Measurements from ENCODE around the gene TUNAR.

Gene TUNAR

DNA sequence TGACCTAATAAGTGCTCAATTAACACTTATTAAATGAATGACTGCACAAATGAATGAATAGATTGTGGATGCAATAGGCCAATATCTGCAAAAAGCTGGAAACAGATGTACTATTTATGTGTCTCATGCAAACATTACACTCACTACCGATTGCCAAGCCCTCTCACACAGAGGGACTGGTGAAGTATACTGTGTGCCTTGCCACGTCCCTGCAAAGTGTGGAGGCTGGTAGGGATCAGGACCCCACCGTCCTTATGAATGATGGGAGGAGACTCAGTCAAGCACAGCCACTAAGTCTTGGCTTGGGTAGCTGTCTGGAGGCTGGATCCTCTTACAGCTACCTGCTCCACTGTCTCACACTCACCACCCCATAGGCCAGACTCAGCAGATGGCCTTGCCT, 3.9 kb upstream of the TUNAR start:
- no peak for DNase-seq (ENCODE audit: low spot score)

DNA sequence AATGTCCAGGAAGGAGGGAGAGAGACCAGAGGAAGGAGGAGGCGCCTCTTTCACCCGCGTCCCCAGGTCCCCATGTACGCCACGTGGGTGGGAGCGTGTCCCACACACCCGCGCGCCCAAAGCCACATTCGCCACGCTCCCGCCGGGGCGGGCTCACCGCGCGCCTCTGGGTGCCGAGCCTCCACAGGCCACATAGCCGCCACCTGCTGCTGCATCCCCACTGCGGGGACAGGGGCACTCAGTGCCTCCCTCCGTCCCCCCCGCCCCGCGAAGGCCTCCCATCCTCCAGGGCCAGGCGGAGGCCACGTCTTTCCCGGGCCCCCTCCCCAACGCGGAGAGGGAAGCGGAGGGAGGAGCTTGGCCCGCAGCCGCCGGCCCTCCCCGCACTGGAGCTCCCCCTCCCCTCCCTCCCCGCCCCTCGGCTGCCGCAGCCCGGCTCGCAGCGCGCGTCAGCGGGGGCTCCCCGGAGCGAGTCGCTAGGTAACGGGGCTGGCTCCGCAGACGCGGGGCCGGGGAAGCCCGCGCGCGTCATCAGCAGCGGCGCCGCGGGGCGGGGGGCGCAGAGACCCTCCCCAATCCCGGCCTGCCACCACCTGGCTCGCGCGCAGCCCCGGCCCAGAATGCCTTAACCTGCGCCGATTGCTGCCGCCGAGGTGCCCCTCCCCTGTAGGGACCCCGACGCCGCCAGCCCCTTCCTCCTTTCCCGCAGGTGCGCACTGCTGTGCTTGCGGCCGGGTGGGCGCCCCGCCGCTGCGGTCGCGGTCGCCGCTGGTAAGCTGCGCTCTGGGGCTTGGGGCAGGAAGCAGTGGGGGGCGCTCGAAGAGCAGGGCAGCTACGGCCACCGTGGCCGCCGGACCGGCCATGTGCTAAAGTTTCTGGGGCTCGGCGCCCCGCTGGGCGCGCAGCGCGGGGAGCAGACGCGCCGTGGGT, 536 bp upstream of the TUNAR start:
- no peak for DNase-seq (ENCODE audit: low spot score)

DNA sequence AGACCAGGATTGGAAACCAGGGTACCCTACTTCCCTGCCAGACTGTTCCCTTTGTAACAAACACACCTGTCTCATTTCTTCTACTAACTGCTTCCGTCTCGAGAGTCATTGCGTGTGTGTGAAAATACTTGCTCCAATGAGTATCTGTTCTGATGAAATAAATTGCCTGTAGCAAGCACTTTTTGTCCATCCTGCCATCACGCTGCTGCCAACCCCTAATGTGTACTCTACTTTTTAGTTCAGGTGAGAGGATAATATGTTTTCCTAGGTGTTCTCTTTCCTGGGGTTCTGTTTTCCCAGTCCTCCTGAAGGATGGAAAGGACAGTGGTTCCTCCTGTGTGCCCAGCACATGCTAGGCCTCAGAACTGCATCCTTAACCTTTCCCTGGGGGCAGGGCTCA, 1.0 kb downstream of the TUNAR start:
- DNase-seq (ENCODE audit: low spot score) = no peak

DNA sequence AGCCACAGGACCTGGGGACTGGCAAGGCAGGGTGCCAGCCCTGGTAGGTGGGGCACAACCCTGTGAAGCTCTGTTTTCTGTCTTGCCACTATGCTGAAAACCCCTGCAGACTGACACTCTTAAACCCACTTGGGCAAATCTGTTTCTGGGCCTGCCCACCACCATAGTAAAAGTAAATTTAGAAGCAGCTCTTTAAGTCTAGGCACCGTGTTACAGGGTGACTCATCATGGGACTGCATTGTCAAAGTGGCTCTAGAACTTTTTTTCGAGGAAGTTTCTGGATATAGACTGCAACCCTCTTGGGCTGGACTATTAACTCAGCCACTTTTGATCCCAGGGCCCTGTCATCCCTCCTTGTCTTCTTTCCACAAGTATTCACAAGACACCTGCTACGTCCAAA, 7.7 kb downstream of the TUNAR start:
- no peak for DNase-seq (ENCODE audit: low spot score)

DNA sequence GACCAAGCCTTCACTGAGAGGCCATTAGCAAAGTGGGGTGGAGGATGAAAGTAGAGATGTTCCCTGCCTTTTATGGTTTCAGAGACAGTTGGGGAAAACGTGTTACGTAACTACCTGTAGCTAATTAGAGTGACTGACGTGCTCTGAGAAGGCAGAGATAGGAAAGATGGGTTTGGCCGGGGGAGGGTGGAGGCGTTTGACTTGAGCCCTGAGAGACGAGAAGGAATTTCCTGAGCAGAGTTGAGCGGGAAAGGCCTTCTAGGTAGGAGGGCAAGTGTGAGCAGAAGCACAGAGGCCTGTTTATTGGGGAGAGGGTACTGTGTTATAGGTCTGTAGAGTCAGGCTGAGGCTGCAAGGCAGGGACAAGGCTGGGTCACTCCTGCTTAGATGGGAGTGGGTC, 8.6 kb downstream of the TUNAR start:
- no peak for DNase-seq (ENCODE audit: low spot score)

DNA sequence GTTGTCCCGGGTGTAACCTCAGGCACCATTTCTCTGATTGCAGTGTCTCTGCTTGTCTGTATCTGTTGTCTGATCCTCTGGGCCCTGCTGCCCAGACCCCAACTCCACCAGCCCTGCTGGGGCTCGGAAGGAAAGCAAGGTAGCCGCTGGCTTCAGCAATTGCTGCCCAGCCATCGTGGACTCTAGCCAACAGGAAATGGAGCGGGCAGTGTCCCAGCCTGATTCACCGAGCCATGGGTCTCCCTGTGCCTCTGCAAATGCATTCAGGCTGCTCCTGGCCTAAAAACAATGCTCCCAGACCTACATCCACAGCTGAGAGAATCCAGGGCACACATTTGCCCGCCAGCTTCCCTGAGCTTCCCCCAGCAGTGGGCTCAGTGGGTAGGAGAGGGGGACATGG, 9.2 kb downstream of the TUNAR start:
- no peak for DNase-seq (ENCODE audit: low spot score)

DNA sequence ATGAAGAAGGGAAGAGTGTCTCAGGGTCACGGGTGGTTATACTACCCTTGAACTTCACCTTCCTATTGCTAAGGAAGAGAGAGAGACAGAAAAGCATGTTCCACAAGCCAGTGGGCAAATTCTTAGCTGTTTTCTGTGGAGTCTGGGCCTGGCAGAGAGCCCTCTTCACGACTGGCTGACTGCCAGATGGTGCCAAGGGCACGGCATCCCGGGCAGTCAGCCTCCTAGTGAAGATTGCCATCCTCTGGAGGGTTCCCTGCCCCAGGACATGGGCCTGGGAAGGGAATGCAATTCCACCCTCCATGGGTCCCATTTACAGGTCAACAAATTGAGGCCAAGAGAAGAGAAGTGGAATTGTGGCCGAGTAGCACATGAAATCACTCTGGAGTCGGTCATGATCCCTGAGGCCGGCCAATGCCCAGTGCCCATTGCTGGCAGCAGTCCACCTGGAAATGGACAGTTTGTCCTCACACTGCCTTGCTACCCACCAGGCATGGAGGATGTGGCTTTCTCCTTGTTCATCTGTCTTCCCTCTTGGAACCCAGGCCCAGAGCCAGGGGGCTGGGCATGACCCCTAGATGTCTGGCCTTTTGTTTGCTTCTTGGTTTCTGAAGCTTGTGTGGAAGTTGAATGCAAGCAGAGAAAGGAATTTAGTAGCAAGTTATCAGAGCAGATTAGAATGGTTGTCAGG, 9.9 kb downstream of the TUNAR start:
- DNase-seq (ENCODE audit: low spot score) = no peak

DNA sequence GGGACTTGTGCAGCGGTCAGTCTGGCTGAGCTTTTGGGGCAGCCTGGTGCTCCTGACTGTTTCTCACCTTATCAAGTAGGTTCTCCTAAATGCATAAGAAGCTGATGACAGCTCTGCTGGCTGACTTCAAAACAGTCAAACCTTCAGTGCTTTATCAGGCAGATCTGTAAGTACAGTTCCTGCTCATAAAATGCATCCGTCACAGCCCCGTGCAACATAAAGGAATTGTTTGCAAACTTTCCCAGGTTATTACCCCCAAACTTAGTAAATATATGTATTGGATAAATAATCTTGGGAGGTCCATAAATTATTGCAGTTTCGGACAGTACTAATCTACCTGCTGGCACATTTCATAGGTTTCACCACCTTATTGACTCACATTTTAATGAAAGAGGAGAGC, 10.7 kb downstream of the TUNAR start:
- no peak for DNase-seq (ENCODE audit: low spot score)

DNA sequence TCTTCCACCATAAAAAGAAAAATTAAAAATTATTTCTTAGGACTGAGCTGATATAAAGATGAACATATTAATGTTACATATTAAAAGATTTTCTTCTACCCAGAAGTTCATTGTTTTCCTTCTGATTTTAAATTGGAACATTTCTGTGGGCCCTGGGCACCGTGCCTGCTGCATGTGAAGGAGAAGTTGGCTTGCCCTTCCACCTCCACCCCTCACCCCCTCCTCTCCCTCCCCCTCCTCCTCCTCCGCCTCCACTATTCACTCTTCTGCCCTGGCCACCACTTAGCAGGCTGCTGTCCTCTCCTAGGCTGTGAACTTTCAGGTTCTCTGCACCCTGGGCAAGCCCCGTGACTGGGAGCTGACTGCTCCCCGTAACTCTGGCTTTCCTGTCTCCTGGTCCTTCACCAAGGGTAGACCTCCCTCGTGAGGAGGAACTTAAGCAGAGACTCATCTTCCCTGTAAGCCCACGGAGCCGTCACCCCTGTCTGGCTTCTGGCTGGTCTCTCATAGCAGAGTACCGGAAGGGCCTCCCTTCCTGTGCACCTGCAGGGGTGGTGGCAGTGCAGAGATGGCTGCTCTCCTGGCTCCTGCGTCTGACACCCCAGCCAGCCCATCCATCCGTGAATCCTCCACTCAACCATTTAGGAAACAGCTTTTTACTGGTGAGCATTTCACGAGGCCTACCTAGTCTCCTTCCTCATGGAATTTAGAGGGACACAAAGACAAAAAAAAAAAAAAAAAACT, 12.8 kb downstream of the TUNAR start:
- DNase-seq (ENCODE audit: low spot score) = no peak

DNA sequence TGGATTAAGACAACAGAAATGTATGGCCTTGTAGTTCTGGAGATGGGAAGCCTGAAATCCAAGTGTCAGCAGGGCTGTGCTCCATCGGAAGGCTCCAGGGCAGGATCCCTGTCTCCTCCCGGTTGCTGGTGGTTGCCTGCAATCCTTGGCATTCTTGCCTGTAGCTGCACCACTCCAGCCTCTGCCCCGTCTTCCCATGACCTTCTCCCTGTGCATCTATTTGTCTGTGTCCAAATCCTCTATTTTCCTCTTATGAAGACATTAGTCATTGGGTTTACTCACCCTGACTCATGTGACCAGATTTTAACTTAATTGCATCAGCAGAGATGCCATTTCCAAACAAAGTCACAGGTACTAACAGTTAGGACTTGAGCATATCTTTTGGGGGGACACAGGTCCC, 15.1 kb downstream of the TUNAR start:
- no peak for DNase-seq (ENCODE audit: low spot score)

DNA sequence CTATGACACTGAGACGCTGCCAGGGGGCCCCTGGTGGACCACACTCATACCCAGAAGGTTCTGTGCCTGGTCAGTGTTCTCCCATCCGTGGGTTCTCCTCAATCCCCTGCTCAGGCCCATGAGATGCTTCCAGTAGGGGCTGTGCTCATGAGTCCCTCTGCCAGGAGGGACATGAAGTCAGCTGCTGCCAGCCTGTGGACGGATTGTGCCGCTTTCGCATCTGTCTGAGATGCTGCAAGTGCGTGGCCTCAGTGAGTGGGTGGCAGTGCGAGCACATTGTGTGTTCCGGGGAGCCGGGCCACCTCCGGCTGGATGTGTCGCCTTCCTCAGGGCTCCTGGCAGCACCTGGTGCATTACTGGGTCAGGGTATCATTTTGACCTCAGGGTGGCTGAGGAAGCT, 15.5 kb downstream of the TUNAR start:
- no peak for DNase-seq (ENCODE audit: low spot score)

DNA sequence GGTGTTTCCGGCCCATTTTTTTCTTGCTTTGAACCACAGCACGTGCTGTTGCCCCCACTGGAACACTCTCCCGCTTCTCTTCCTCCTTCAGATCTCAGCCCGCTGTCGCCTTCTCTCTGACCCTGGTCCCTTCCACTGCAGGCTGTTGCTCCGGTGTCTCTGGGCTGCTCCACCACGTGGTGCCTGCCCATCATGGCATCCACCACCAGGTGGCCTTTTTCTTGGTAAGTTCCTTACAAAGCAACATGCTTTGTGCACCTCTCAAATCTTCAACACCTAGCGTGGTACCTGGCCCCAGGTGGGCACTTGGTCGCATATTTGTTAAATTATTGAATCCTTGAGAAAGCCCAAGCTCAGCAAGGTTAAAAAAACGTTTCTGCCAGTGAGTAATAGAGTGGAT, 19.1 kb downstream of the TUNAR start:
- DNase-seq (ENCODE audit: low spot score) = no peak

DNA sequence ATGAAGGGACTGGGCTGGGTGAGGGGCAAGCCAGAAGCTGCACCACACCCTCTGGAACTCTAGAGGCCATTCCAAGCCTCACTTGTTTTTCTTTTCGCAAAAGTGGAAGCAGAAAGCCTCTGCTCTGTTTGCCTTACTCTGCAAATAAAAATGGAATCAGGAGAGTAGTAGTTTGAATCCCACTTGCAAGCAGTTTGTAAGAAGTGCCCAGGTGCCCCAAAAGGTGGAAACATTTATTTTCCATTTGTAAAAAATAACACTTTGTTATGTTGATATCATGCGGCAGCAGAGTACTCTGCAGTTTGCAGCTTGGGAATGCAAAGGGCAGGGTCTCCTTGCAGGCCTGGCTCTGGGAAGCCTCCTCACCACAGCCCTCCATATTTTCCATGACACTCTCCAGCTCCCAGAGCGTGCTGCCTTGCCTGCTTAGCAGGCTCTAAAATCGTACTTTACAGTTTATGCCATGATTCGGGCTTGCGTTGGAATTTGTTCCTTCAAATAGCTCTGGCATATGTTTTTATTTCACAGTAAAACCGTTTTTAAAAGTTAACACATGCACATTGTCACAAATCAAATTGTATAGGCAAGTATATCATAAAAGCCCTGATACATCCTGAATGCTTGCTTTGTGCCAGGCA, 20.0 kb downstream of the TUNAR start:
- no peak for DNase-seq (ENCODE audit: low spot score)

DNA sequence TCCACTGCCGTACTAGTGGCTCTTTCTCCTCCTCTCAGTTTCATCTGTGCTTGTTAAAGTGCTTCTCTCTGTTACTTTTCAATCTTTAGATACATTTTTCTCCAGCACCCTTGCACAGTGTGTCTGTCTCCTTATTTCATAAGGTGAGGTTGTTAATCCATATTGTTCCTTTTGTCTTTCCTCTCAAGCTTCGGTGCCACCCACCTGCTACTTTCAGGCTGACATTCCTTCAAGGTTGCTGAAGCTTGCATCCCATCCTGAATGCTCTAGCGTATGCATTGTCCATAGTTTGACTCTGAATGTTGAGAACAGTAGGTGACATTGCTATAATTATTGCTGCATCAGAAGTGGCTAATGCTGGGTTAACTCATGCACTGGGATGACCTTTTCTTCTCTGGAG, 20.6 kb downstream of the TUNAR start:
- DNase-seq (ENCODE audit: low spot score) = no peak

DNA sequence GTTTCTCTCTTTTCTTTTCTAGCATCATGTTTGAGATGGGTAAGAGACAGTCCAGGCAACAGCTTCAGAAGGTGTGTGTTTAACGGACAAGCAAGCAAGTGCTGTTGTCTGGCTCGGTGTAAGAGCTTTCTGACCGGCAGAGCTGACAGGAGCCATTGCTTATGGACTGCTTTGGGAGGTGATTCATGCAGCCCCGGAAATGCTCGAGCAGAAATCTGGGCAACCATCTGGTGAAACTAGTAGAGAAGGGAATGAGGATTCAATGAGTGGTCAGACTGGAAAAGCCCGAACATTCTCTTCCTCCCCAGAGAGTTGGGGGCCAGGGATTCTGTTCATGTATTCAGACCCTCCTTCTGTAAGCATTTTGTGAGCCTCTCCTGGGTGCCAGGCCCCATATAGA, 24.4 kb downstream of the TUNAR start:
- DNase-seq (ENCODE audit: low spot score) = no peak

DNA sequence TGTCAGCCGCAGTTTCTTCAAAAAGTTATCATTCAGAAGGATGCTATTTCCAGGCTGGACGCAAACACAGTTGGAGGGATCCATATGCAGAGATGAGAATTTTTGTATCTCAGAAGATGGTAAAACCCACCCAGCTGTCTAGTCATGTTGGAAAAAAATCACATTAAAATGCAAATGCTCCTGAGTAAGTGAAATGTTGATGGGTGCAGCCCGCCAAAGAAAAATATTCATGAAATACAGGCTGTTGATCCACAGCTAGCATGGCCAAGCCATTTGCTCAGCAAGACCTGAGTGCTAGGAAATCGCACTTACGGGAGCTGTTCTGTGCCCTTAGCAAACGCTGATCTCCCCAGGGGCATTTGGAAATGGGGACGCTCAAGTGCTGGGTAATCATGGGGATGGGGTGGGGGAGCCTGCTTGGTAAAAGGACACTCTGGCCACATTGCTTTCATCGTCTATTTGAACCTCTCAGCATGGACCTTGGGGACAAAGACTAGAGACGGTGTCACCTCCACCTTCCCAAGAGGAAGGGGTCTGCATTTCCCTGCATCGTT, 25.7 kb downstream of the TUNAR start:
- DNase-seq (ENCODE audit: low spot score) = no peak

DNA sequence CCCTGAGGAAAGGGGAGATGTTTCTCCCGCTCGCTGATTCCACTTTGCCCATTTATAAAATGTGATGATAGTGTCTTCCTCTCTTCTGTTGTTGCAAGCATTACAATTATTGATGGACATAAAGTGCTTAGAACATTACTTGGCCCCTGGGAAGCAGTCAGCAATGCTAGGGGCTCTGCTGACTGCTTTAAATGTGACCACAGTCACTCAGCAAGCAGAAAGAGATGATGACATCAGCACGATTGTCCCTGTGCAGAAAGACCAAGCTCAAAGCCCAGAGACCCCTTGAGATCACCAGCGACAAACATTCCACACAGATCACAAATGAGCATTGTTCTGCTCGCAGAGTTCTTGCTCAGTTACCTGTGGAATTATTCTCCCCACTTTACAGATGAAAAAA, 26.5 kb downstream of the TUNAR start:
- DNase-seq (ENCODE audit: low spot score) = no peak

DNA sequence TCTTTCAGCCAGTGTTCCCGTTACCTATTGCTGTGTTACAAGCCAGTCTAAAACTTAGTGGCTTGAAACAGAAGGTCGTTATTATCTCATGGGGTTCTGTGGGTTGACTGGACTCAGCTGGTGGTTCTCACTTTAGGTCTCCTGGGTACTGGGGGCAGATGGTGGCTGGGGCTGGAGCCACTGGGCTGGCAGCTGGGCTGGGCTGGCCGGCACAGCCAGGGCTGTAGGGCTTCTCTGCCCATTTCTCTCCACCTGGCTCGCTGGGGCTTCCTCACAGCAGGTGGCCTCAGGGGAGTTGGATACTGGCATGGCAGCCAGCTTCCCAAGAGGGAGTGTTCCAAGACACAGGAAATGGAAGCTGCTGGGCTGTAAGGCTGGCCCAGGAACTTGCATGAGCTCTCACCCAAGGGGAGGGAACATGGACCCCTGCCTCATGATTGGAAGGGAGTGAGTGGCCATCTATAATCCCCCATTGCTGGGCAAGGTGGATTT, 27.0 kb downstream of the TUNAR start:
- DNase-seq (ENCODE audit: low spot score) = no peak

DNA sequence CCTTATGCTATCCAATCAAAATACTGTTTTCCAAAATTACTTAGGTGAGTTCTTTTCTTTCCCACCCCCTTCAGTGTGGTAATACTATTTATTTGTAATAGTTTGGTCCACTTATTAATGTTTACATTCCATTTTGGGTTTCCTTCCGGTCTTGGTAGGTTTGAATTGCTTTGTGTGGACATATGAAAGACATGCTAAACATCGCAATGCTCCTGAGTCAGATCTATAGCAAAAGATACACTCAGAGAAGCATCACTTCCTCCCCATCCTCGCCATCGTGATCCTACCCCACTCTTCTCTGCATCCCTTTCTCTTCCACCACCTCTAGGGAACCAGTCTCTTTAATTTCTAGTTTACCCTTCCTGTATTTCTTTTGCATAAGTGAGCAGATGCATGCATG, 30.0 kb downstream of the TUNAR start:
- no peak for DNase-seq (ENCODE audit: low spot score)

DNA sequence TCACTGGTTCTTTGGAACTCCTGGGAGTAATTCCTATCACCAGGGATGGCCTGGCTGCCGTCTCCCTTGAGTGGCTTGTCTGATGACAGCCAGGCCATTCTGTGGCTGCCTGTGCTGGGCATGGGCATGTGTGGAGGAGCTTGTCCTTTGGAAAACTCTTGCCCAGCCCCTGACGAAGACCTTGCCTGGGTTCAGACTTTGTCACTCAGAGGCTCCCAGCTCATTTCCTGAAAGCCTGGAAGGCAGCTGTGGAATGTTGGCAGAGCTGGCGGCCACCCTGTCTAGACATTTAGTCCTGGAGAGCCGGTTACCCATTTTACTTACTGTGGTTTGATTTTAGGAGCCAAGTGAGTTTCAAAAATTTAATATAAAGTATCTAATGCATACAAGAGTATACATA, 34.0 kb downstream of the TUNAR start:
- no peak for DNase-seq (ENCODE audit: low spot score)

DNA sequence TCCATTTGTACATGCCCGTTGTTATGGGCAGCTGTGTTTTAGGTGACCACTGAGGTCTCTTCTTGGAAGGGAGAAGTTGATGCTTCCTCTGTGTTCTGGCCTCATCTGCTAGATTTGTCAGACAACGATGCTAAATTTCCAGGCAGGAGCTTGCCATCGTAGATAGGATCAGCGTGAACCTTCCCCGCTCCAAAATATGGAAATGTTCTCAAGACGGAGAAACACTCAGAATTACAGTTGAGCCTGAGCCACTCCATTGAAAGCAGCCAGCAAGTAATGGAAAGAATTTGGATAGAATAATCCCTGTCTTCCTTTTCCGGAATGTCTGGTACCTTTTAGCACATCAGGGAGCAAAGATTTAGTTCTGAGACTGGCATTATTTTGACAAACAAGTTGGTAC, 34.8 kb downstream of the TUNAR start:
- DNase-seq (ENCODE audit: low spot score) = no peak

DNA sequence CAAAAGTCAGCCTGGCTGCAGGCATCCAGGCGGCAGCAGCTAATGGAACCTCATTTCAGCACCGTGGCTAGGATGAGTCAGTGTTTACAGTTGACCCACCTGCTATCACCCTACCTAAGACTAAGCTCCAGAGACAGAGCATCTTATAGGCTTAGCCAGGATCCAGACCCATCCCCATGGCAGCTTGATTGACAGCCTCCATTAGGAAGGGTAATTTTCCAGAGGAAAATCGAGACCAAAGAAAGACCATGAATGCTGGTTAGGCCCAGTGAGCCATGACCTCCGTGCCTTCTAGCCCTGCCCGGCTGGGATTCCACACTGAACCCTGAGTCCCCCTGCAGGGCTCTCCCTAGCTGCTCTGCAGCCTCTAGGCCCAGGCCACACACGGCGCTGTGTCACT, 38.7 kb downstream of the TUNAR start:
- no peak for DNase-seq (ENCODE audit: low spot score)
